Muscle of leg (tissue), 11 donors: Measurements from ENCODE around the gene GREM1. TPM values are rescaled to one million over a fixed set of nuclear protein-coding genes. Genes with fewer than 3 reads are reported as not detected.

ENCODE experiments used
- DNase-seq: peaks from one replicate; pipeline ENCODE4 v3.0.0; 2013
- H3K27ac ChIP-seq: one replicate; pipeline ENCODE4 v1.5.1; 2013; ENCODE audit warnings: mild to moderate bottlenecking, low read length, control low read depth
- H3K27me3 ChIP-seq: one replicate; pipeline ENCODE4 v1.6.1; 2013; ENCODE audit warnings: low read length; ENCODE audit not compliant: control insufficient read depth, insufficient read depth
- H3K36me3 ChIP-seq: one replicate; pipeline ENCODE4 v1.6.1; 2013; ENCODE audit warnings: low read length; ENCODE audit not compliant: control insufficient read depth, insufficient read depth
- H3K4me1 ChIP-seq: one replicate; pipeline ENCODE4 v1.6.1; 2013; ENCODE audit warnings: low read length; ENCODE audit not compliant: control insufficient read depth, insufficient read depth
- H3K4me3 ChIP-seq: one replicate; pipeline ENCODE4 v1.5.1; 2013; ENCODE audit warnings: low read length, control low read depth
- H3K9me3 ChIP-seq: replicated peaks from 2 replicates; pipeline ENCODE4 v1.6.1; 2013; ENCODE audit warnings: low read depth, low read length; ENCODE audit not compliant: control insufficient read depth
- WGBS: methylation state at CpG from one replicate; pipeline ENCODE4 v1.1.5; 2013; ENCODE audit warnings: missing lambda C conversion rate; ENCODE audit not compliant: insufficient coverage; 5-methylcytosine and 5-hydroxymethylcytosine counted together
- polyA plus RNA-seq, 8 donors: library from polyadenylated mRNA; unstranded; fragments of 120-200 nt; gene quantifications; one replicate each; pipeline versions ENCODE4 v1.2.1 to v1.2.3, GENCODE V29; 2013; ENCODE audit warnings: inconsistent platforms in 1 of 8, low replicate concordance in 1 of 8; ENCODE audit not compliant: insufficient read length in 8 of 8, insufficient read depth in 1 of 8
- total RNA-seq: library from RNA; stranded (reverse); fragments of 120-200 nt; gene quantifications from one replicate; pipeline ENCODE4 v1.2.4, GENCODE V29; 2013

Gene GREM1
- total and polyA plus RNA-seq, 9 donors: 0.98 to 5.5 (median 3.8) TPM

DNA sequence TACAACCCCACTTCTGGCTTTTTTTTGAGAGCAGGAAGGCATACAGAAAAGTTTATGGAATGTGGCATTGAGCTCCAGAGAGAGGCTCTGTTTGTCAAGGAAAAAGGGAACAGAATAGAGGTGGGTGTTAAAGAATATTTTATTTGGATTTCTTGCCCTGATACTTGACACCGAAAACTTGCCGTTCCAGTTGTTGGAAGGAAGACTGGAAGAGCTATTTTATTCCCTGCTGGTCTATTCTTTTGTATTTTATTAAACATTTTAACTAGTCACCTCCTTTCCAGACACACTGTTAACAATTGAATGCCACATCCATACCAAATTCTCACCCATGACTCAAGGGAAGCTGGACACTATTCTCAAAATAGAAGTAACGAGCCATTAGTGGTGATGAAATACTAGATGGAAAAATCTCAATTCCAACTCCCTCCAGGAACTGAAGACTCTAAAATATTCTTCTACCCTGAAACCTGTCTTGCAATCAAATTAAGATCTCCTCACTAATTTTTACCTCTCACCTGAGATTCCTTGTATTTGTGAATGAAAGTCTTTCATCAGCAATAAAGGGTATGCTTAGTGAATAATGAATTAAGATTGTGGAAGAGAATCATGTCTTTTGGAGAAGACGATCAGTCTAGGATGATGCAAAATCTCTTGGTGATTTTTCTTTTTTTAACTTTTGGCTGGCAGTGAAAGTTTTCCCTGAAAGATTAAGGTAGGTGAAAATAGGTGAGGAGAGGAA is 28.5 kb downstream of the GREM1 start:
- Histone ChIP-seq H3K27ac (no peak overlapping the region), H3K9me3 (no peaks in the 10 kb centered on the region), H3K36me3 (no peaks in the 10 kb centered on the region), H3K27me3 (no peaks in the 10 kb centered on the region), H3K4me1 (no peaks in the 10 kb centered on the region), H3K4me3 (no peak overlapping the region)
- 50% methylated on average over 1 of the region's 4 CpGs for WGBS
- DNase-seq: no peak

DNA sequence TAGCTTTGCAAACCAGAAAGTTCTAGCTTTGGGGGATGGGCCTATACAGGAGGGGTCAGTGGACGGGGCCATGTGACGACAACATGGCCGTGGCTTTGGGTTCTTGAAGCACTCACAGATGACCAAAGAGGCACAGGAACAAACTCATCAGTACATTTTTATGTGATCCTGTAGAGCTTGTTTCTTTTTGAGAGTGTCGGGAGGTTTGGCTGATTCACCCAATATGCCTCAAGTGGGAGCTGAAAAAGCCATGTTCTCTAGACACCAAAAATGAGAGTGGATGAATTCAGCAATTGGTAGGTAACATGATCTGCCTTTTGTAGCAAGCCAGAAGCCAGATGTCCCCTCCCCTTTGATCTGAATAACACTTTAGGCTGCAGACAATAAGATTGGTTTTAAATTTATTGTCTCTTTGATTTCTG is 30.1 kb downstream of the GREM1 start:
- 20% methylated on average over 1 of the region's 4 CpGs for WGBS
- H3K36me3 ChIP-seq: no peaks in the 10 kb centered on the region
- no peak for DNase-seq
- no peaks in the 10 kb centered on the region for H3K4me1 ChIP-seq
- no peak overlapping the region for H3K4me3 ChIP-seq
- H3K27ac ChIP-seq: no peak overlapping the region
- H3K27me3 ChIP-seq: no peaks in the 10 kb centered on the region
- H3K9me3 ChIP-seq: no peaks in the 10 kb centered on the region

DNA sequence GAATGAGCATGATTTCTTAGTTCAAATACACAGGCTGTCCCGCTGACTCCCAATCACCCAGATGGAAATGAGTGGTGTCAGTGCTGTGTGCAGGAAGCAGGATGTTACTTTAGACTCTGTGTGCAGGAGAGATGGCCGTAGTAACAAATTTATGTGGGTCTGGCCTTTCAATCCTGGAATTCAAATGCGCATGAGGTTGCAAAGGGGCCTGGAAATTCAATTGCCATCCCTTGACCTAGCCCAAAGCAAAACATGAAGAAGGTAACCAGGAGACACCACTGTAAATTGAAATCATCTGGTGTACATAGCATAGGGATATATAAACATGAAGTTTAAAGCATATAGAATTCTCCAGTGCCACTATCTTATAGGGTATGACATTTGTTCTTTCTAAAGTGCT is 33.2 kb downstream of the GREM1 start:
- no peak for DNase-seq
- no peak overlapping the region for H3K4me3 ChIP-seq
- no peaks in the 10 kb centered on the region for H3K36me3 ChIP-seq
- 55% methylated on average over 2 of the region's 3 CpGs for WGBS
- H3K9me3 ChIP-seq: no peaks in the 10 kb centered on the region
- no peak overlapping the region for H3K27ac ChIP-seq
- H3K27me3 ChIP-seq: no peaks in the 10 kb centered on the region
- no peaks in the 10 kb centered on the region for H3K4me1 ChIP-seq

DNA sequence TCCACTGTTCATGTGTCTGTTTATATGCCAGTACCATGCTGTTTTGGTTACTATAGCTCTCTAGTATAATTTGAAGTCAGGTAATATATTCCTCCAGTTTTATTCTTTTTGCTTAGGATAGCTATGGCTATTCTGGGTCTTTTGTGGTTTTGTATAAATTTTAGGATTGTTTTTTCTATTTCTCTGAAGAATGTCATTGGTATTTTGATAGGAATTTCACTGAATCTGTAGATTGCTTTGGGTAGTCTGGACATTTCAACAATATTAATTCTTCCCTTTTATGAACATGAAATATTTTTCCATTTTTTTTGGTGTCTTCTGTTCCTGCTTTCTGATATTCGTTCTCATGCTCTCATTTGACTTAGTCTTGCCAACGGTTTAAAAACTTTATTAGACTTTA is 39.6 kb downstream of the GREM1 start:
- Histone ChIP-seq H3K4me1 (no peaks in the 10 kb centered on the region), H3K27ac (no peak overlapping the region), H3K4me3 (no peak overlapping the region), H3K27me3 (no peaks in the 10 kb centered on the region), H3K9me3 (no peaks in the 10 kb centered on the region), H3K36me3 (no peaks in the 10 kb centered on the region)
- no CpG with 5 or more reads among the region's 2 CpGs for WGBS
- DNase-seq: no peak

DNA sequence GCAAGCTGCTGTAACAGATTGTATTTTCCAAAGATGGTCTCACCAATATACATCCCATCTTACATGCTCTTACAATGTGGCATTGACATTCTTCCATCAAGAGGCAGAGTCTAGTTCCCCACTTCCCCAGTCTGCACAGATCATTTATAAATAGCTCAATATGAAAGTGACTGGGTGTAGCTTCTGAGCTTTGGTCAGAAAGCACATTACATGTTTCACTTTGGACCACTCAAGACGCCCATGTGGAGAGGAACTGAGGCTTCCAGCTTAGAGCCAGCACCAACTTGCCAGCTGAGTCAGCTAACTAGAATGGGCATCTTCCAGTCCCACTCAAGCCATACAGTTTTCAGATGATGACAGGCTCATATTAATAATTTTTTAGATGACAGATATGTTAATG is 45.5 kb downstream of the GREM1 start:
- WGBS: no CpG with 5 or more reads among the region's 1 CpG
- no peak for DNase-seq
- no peaks in the 10 kb centered on the region for H3K4me1 ChIP-seq
- no peak overlapping the region for H3K27ac ChIP-seq
- H3K4me3 ChIP-seq: no peak overlapping the region
- no peaks in the 10 kb centered on the region for H3K36me3 ChIP-seq
- H3K27me3 ChIP-seq: no peaks in the 10 kb centered on the region
- no peaks in the 10 kb centered on the region for H3K9me3 ChIP-seq

DNA sequence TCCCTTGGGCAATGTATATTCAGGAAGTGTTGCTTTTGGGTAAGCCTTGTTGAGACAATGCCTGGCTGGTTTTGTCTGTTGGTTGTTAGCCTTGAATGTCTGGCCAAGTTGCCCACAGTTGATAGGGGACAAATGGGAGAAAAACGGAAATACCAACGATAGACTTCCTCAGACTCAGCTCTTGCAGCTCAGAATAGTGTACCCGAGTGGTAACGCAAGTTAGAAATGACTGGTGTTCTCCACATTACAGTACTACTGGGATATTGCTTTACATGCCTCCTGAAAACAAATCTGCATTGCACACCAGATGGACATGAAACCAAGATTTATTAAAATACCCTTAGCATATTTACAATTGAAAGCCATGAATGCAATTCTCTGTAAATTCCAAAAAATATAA is 47.4 kb downstream of the GREM1 start:
- Histone ChIP-seq H3K9me3 (no peaks in the 10 kb centered on the region), H3K27ac (no peak overlapping the region), H3K4me3 (no peak overlapping the region), H3K36me3 (no peaks in the 10 kb centered on the region), H3K27me3 (no peaks in the 10 kb centered on the region), H3K4me1 (no peaks in the 10 kb centered on the region)
- DNase-seq: no peak
- WGBS: 50% methylated on average over 2 of the region's 4 CpGs

DNA sequence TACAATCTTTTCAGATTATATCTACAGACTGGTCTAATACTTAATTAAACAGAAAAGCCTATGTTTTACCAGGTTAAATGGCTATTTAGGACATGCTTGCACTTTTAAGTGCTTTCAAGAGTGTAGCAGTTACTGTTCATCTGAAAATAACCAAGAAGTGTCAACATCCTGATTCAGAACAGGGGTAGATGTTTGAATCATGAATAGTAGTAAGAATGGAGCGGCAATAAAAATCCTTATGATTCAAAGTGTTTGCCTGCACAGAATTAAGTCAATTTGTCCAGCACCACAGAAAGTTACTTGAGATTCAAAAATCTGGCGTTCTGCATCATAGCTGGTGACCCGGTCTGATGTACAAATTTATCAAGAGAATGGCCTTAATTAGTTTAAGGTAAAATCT is 48.3 kb downstream of the GREM1 start:
- WGBS: 100% methylated on average over 1 of the region's 3 CpGs
- Histone ChIP-seq H3K9me3 (no peaks in the 10 kb centered on the region), H3K4me3 (no peak overlapping the region), H3K36me3 (no peaks in the 10 kb centered on the region), H3K27ac (no peak overlapping the region), H3K4me1 (no peaks in the 10 kb centered on the region), H3K27me3 (no peaks in the 10 kb centered on the region)
- DNase-seq: no peak

DNA sequence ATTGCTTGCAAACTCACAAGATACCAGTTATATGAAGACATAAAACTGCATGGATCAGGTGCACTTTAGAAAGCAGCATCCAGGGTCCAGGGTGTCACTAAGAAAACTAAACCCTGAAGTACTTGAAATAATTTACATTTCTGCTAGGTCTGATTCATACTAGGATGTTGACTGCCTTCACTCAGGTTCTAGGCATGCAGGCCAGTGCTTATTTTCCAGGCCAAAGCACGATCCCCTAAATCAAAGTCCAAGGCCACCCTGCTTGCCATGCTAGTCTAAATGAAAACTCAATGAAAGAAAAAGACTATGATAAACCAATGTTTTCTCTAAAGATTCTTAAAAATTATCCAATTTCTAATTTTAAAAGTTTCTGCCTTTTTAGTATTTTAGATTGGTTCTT is 49.4 kb downstream of the GREM1 start:
- H3K27me3 ChIP-seq: no peaks in the 10 kb centered on the region
- no peaks in the 10 kb centered on the region for H3K4me1 ChIP-seq
- DNase-seq: no peak
- no peak overlapping the region for H3K27ac ChIP-seq
- WGBS: no CpG with 5 or more reads among the region's 1 CpG
- no peaks in the 10 kb centered on the region for H3K9me3 ChIP-seq
- H3K36me3 ChIP-seq: no peaks in the 10 kb centered on the region
- no peak overlapping the region for H3K4me3 ChIP-seq

DNA sequence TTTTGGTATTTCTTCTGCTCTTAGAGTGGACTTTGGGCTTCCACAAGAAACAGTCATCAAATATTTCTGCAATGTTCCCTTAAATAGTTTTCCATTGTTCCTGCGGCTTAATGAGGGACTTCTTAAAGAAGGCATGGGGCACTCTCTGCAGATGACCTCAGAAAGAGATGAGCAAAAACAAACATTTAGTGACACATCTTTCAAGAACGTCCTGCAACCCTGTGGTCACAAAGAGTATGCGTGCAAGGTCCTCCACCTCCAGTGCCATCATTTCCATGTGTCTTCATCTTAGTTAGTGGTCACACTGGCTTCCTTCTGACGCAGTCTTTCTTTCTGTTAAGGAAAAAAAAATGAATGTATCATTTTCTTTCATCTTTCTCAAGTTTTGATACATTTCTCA is 56.2 kb downstream of the GREM1 start:
- no peaks in the 10 kb centered on the region for H3K9me3 ChIP-seq
- no peak overlapping the region for H3K4me3 ChIP-seq
- no peaks in the 10 kb centered on the region for H3K27me3 ChIP-seq
- no peak overlapping the region for H3K27ac ChIP-seq
- no peaks in the 10 kb centered on the region for H3K36me3 ChIP-seq
- WGBS: 88% methylated on average over 1 of the region's 4 CpGs
- no peaks in the 10 kb centered on the region for H3K4me1 ChIP-seq
- no peak for DNase-seq

DNA sequence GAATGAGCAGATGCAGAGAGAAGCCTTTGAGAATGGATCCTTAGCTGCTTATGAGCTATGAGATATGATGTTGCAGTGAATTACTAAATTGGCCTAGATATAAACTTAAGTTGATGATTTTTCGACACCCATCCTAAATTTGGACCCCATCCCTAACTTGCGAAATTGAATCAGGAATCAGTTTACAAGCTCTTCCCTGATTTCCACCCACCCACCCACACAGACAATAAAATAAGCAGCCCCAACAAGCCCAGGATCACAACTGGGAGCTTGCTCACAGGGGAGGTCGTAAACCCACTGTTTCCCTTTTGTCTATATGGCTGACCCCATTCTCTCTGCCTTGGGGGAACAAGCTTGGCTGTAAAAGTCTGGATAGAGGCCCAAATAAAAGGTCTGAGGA is 57.3 kb downstream of the GREM1 start:
- WGBS: 57% methylated on average over 2 of the region's 3 CpGs
- no peaks in the 10 kb centered on the region for H3K27me3 ChIP-seq
- no peak overlapping the region for H3K4me3 ChIP-seq
- peak; percentile 8 for DNase-seq
- no peak overlapping the region for H3K27ac ChIP-seq
- no peaks in the 10 kb centered on the region for H3K36me3 ChIP-seq
- no peaks in the 10 kb centered on the region for H3K9me3 ChIP-seq
- H3K4me1 ChIP-seq: no peaks in the 10 kb centered on the region
